Lower leg skin (tissue), 3 donors: ENCODE measurements around the gene PTGS1.

Experiments used
- CTCF ChIP-seq, 3 donors: fragments of 450-650 bp; IDR thresholded peaks; one replicate each; pipeline ENCODE4 v1.5.1; 2016; ENCODE audit warnings: antibody characterized with exemption in 3 of 3, mild to moderate bottlenecking in 3 of 3, moderate library complexity in 2 of 3
- POLR2A ChIP-seq, 2 donors: fragments of 450-650 bp; IDR thresholded peaks; one replicate each; pipeline ENCODE4 v1.6.1; 2016 to 2017; ENCODE audit warnings: antibody characterized with exemption in 2 of 2, mild to moderate bottlenecking in 1 of 2, moderate library complexity in 1 of 2

- TF ChIP-seq CTCF (IDR thresholded peaks at IDR 0.05) (no peak), POLR2A (IDR thresholded peaks at IDR 0.05) (no peak)
Measured at GRCh38 chr9:122366074-122366660, 4.7 kb upstream of the PTGS1 start.
